ENCODE data around the gene FCER2.

GRCh38 chr19:7715671-7716070 is 13.7 kb upstream of the FCER2 start:
- TF ChIP-seq CTCF (IDR thresholded peaks at IDR 0.05; ENCODE audit: low read length): no peak
- no peak for TF ChIP-seq EZH2 (IDR thresholded peaks at IDR 0.05; ENCODE audit: borderline replicate concordance, low read length)
